Kidney (tissue), 14 donors: ENCODE measurements around the gene MLLT6. TPM values are rescaled to one million over a fixed set of nuclear protein-coding genes. Genes with fewer than 3 reads are reported as not detected.
"Not testable (repeated sequence)": the region's sequence is repeated elsewhere in the genome, so short reads cannot be mapped to it uniquely, and the experiment has no call there.

ENCODE experiments used
- DNase-seq, 5 donors: peaks; one replicate each; pipeline ENCODE4 v3.0.0-alpha.2; 2013 to 2020
- FAIRE-seq: peaks from 2 replicates; lab custom pipeline; 2012; peaks lifted over from hg19 to GRCh38; lab: Jason Lieb, UNC
- H3K27ac ChIP-seq, 2 donors: one replicate each; pipeline ENCODE4 v1.7.0; 2013; ENCODE audit warnings: low read depth in 2 of 2, low read length in 2 of 2, inconsistent platforms in 1 of 2
- H3K27me3 ChIP-seq: one replicate; pipeline ENCODE4 v1.7.1; 2013; ENCODE audit warnings: low read length, inconsistent platforms; ENCODE audit not compliant: control insufficient read depth, insufficient read depth
- H3K36me3 ChIP-seq, 3 donors: one replicate each; pipeline versions ENCODE4 v1.7.0 to v1.7.1; 2013; ENCODE audit warnings: low read length in 3 of 3, control low read depth in 1 of 3, inconsistent platforms in 1 of 3; ENCODE audit not compliant: insufficient read depth in 3 of 3, control insufficient read depth in 2 of 3
- H3K4me1 ChIP-seq, 3 donors: one replicate each; pipeline versions ENCODE4 v1.7.0 to v1.7.1; 2013; ENCODE audit warnings: low read length in 3 of 3, inconsistent platforms in 1 of 3, low read depth in 1 of 3; ENCODE audit not compliant: control insufficient read depth in 2 of 3, insufficient read depth in 2 of 3
- H3K4me3 ChIP-seq, 3 donors: one replicate each; pipeline versions ENCODE4 v1.7.0 to v1.8.1; 2013; ENCODE audit warnings: low read length in 3 of 3, control low read depth in 1 of 3, inconsistent platforms in 1 of 3
- H3K9ac ChIP-seq, 3 donors: one replicate each; pipeline versions ENCODE4 v1.7.0 to v1.7.1; 2013; ENCODE audit warnings: low read length in 3 of 3, control low read depth in 1 of 3, inconsistent platforms in 1 of 3
- H3K9me3 ChIP-seq, 3 donors: one replicate each; pipeline versions ENCODE4 v1.7.0 to v1.7.1; 2013; ENCODE audit warnings: low read length in 3 of 3, control low read depth in 1 of 3, inconsistent platforms in 1 of 3; ENCODE audit not compliant: control insufficient read depth in 2 of 3, insufficient read depth in 1 of 3
- CTCF ChIP-seq: IDR thresholded peaks from 3 replicates; pipeline ENCODE4 v1.5.1; 2012; ENCODE audit warnings: mild to moderate bottlenecking, moderate library complexity, borderline replicate concordance; ENCODE audit not compliant: insufficient read depth; ENCODE audit errors: extremely low read depth
- intact Hi-C: fragments of 100-400 bp; cut with DNase I; formaldehyde crosslinking; loops from one replicate; pipeline ENCODE4 v1.11.1; 2022
- polyA plus RNA-seq: library from polyadenylated mRNA; stranded (reverse); fragments of 350-450 nt; fragmentation: Illumina TruSeq; extraction: RNeasy Lipid Tissue Mini Kit (QIAGEN cat#74804); gene quantifications from one replicate; pipeline ENCODE4 v1.2.3, GENCODE V29; 2014; ENCODE audit warnings: low read depth, low replicate concordance; ENCODE audit not compliant: insufficient read depth
- total RNA-seq: library from RNA; stranded (reverse); fragmentation: NEBNext Ultra II Directional; extraction: Animal tissue kit (Norgen Biotek cat#: 25700); gene quantifications from one replicate; pipeline ENCODE4 v1.2.1, GENCODE V29; 2021
- donor health status: control.
- donor health status: control.
- donor health status: control.
- donor health status: control.
- donor health status: control.
- donor health status: DM: yes; HTN: yes; CAD: no.
- donor health status: Normal renal cell carcinoma (clear cell type).

The MLLT6 gene
- total and polyA plus RNA-seq, 2 donors from 2014 or later = 34.3 to 199 TPM

- H3K4me3 ChIP-seq = no peak overlapping the region
- H3K27me3 ChIP-seq = no peaks in the 10 kb centered on the region
- DNase-seq (no peak), FAIRE-seq (no peak)
- peaks cover 0 to 3% (median 0%) of the 10 kb centered on the region in 3 donors for H3K4me1 ChIP-seq
- peaks cover 0 to 20% (median 6%) of the 10 kb centered on the region in 3 donors for H3K36me3 ChIP-seq
- no peak for TF ChIP-seq CTCF
- H3K9me3 ChIP-seq = no peaks in the 10 kb centered on the region
- intact Hi-C loops = no loop called here
- H3K9ac ChIP-seq = no peak overlapping the region
- H3K27ac ChIP-seq = no peak overlapping the region
Measured at GRCh38 chr17:38724337-38724988, 19.4 kb downstream of the MLLT6 start.

GRCh38 chr17:38725066-38725465 lies 20.0 kb downstream of the MLLT6 start:
- DNase-seq = no peak
- FAIRE-seq = no peak
- peaks cover 0 to 20% (median 6%) of the 10 kb centered on the region in 3 donors for H3K36me3 ChIP-seq
- H3K27me3 ChIP-seq = no peaks in the 10 kb centered on the region
- H3K4me1 ChIP-seq = peaks cover 0 to 4% (median 0%) of the 10 kb centered on the region in 3 donors
- H3K9me3 ChIP-seq = no peaks in the 10 kb centered on the region
- no peak for TF ChIP-seq CTCF
- no peak overlapping the region for H3K9ac ChIP-seq
- H3K4me3 ChIP-seq = no peak overlapping the region
- intact Hi-C loops = no loop called here
- H3K27ac ChIP-seq = no peak overlapping the region

- H3K9me3 ChIP-seq, H3K27ac ChIP-seq, H3K4me3 ChIP-seq, DNase-seq, FAIRE-seq, intact Hi-C loops, H3K4me1 ChIP-seq, H3K27me3 ChIP-seq, H3K9ac ChIP-seq: not testable (repeated sequence)
- peaks cover 0 to 15% (median 5%) of the 10 kb centered on the region in 3 donors for H3K36me3 ChIP-seq
Measured at GRCh38 chr17:38726145-38726544, 21.1 kb downstream of the MLLT6 start.

GRCh38 chr17:38727736-38728135 lies 22.7 kb downstream of the MLLT6 start:
- H3K27ac ChIP-seq = no peak overlapping the region
- no peak for TF ChIP-seq CTCF

More at GRCh38 chr17:38727736-38728135, 22.7 kb downstream of the MLLT6 start:
- Histone ChIP-seq H3K4me3 (no peak overlapping the region), H3K4me1 (peaks cover 0 to 24% (median 22%) of the 10 kb centered on the region in 3 donors), H3K36me3 (peaks cover 0 to 4% (median 2%) of the 10 kb centered on the region in 3 donors), H3K9ac (no peak overlapping the region), H3K27me3 (no peaks in the 10 kb centered on the region), H3K9me3 (no peaks in the 10 kb centered on the region)
- FAIRE-seq = no peak
- DNase-seq = no peak
- intact Hi-C loops = no loop called here
